HCT116 (cell line): Measurements from ENCODE around the gene AATF.

Experiments used
- CTCF ChIP-seq, 3 experiments: fragments of 200-600 bp in 1 of 3; sonication (generic) in 1 of 3; IDR thresholded peaks in 2 of 3; conservative IDR thresholded peaks in 1 of 3; 2 replicates each; pipeline ENCODE4 v1.5.1; 2012 to 2017; ENCODE audit warnings: low read depth in 2 of 3, low read length in 2 of 3, antibody characterized with exemption in 1 of 3, borderline replicate concordance in 1 of 3, control low read depth in 1 of 3, mild to moderate bottlenecking in 1 of 3, mixed read lengths in 1 of 3, mixed run types in 1 of 3, moderate library complexity in 1 of 3; ENCODE audit not compliant: insufficient read depth in 1 of 3
- EGR1 ChIP-seq: IDR thresholded peaks from 2 replicates; pipeline ENCODE4 v1.6.1; 2012; ENCODE audit warnings: low read depth
- EZH2 ChIP-seq: fragments of 200-600 bp; sonication (generic); IDR thresholded peaks from 2 replicates; pipeline ENCODE4 v1.6.1; 2017; ENCODE audit warnings: antibody characterized with exemption, mixed run types
- POLR2A ChIP-seq: IDR thresholded peaks from 2 replicates; pipeline ENCODE4 v1.7.0; 2011; ENCODE audit warnings: borderline replicate concordance; ENCODE audit not compliant: insufficient read depth, insufficient read length; ENCODE audit errors: extremely low read depth
- POLR2AphosphoS5 ChIP-seq: IDR thresholded peaks from 2 replicates; pipeline ENCODE4 v1.6.1; 2011; ENCODE audit warnings: mild to moderate bottlenecking, low read depth, low read length, moderate library complexity
- RAD21 ChIP-seq: IDR thresholded peaks from 2 replicates; pipeline ENCODE4 v1.6.1; 2012; ENCODE audit warnings: low read depth, mild to moderate bottlenecking
- TF ChIP-seq, protein P1 (sequence below): IDR thresholded peaks from 2 replicates; pipeline ENCODE4 v1.6.1; 2012; ENCODE audit warnings: low read depth

- TF ChIP-seq POLR2A (no peak), POLR2AphosphoS5 (no peak), CTCF (IDR thresholded peaks at IDR 0.05 in 2 of 3, conservative IDR thresholded peaks at IDR 0.05 in 1 of 3; ENCODE audit: borderline replicate concordance in 1 of 3, insufficient read depth in 1 of 3, low read depth in 2 of 3, low read length in 2 of 3) (no peak), EZH2 (no peak), RAD21 (no peak), EGR1 (no peak)
- TF ChIP-seq, protein P1, sequence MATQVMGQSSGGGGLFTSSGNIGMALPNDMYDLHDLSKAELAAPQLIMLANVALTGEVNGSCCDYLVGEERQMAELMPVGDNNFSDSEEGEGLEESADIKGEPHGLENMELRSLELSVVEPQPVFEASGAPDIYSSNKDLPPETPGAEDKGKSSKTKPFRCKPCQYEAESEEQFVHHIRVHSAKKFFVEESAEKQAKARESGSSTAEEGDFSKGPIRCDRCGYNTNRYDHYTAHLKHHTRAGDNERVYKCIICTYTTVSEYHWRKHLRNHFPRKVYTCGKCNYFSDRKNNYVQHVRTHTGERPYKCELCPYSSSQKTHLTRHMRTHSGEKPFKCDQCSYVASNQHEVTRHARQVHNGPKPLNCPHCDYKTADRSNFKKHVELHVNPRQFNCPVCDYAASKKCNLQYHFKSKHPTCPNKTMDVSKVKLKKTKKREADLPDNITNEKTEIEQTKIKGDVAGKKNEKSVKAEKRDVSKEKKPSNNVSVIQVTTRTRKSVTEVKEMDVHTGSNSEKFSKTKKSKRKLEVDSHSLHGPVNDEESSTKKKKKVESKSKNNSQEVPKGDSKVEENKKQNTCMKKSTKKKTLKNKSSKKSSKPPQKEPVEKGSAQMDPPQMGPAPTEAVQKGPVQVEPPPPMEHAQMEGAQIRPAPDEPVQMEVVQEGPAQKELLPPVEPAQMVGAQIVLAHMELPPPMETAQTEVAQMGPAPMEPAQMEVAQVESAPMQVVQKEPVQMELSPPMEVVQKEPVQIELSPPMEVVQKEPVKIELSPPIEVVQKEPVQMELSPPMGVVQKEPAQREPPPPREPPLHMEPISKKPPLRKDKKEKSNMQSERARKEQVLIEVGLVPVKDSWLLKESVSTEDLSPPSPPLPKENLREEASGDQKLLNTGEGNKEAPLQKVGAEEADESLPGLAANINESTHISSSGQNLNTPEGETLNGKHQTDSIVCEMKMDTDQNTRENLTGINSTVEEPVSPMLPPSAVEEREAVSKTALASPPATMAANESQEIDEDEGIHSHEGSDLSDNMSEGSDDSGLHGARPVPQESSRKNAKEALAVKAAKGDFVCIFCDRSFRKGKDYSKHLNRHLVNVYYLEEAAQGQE, result no peak
These were observed 154.5 kb downstream of the AATF start for GRCh38 chr17:37103231-37103630.
